ENCODE data around the gene RPS21.

RPS21 gene

DNA sequence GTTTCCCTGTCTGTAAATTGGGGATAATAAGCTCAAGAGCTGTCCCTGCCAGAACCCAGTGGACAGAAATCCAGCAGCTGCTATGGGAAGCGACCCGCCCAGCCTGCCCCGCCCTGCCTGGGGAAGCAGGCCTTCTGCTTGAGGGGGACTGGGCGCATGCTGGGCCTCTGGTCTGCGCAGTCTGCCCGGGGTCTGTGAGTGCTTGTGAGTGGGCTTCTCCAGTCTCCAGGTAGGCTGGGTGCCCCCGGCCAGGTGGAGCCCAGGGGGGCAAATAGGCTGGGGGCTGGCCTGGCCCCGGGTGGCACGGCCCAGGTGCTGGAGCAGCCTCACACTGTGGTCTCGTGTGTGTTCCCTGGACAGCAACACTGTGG, 41.1 kb downstream of the RPS21 start:
- DNase-seq: no peak

DNA sequence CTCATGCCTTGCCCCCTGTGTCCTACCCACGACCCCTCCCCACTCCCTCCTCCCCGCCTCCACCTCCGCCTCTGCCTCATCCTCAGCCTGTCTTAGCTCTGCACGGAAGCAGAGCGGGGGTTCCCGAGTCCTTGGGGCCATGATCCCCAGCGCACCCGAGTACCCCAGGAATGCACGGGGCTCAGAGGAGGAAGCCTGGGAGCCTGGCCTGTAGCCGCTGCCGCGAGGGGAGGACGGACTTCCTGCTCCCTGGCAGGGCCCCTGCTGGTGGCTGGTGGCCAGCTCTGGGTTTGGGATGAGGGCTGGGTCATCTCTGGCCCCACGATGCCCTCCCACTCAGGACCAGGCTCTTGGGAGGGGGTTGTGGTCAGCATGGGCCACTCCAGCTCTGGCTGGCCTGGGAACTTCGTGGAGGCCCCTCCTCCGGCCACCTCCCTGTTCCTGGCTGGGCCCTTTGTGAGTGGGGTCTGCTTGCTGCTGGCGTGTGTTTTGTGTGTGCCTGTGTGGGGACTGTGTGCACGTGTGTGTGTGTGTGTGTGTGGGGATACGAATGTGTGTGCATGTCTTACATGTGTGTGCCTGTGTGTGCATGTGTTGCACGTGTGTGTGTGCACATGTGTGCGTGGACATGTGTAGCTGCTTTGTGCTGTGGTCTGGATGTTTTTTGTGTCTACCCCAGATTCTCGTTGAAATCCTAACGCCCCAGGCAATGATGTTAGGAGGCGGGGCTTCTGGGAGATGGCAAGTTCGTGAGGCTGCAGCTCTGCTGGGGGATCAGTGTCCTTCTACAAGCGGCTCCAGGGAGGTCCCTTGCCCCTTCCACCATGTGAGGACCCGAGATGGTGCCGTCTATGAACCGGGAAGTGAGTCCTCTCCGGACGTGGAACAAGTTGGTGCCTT, 41.7 kb downstream of the RPS21 start:
- no peak for DNase-seq

DNA sequence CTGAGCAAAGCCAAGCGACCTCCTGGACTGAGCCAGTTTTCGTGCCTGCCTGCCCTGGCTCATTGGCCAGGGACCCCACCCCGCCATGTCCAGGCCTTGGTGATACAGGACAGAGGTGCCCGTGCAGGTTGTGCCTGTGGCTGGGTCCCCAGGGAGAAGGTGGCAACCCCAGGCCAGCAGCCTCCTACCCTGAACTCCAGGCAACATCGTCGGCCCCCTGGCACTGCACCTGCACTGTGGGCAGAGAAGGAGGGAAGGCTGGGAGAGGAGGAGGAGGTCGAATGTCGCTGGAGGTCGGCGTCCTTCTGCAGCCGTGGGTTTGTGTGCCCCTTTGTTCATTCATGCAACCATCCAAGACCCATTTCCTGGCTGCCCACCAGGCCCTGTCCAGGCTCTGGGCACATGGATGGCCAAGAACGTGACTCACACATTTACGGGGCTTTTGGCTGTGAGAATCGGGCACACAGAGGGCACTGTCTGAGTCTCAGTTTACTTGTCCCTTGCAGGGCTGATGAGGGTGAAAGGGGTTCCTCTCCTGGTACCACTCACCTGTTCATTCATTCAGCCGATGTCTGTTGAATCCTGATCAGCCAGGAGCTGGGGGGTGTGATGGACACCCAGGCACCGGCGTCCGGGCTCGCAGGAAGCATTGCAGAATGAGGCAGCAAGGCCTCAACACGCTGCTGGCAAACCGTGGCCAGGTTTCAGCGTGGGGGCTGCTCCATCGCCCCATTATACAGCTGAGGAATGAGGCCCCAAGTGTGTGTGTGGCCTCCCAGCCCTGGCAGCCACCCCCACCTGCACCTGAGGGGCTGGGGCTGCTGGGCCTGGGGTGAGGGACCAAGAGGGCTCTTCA, 42.8 kb downstream of the RPS21 start:
- DNase-seq: no peak

DNA sequence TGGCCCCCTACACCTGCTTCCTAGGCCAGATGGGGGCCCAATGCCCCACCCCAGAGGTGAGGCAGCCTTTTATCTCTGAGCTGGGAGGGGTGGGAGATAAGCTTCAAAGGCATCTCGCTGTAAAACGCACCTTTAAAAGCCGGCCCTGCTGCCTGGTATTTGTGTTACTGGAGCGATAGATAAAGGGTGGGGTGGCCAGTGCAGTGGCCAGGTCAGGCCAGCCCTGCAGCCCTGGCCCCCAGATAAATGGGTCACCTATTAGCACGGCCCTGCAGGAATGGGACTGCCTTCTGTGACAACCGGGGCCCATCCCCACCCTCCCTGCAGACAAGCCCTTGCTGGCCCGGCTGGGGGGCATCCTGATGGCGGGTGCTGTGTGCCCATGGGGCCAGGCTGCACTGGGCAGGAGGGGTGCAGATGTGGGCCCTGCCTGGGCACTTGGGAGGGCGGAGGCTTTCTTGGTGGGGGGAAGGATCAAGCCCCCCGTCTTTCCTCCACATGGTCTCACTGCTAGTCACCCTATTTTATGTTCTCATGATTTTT, 43.5 kb downstream of the RPS21 start:
- DNase-seq: no peak

DNA sequence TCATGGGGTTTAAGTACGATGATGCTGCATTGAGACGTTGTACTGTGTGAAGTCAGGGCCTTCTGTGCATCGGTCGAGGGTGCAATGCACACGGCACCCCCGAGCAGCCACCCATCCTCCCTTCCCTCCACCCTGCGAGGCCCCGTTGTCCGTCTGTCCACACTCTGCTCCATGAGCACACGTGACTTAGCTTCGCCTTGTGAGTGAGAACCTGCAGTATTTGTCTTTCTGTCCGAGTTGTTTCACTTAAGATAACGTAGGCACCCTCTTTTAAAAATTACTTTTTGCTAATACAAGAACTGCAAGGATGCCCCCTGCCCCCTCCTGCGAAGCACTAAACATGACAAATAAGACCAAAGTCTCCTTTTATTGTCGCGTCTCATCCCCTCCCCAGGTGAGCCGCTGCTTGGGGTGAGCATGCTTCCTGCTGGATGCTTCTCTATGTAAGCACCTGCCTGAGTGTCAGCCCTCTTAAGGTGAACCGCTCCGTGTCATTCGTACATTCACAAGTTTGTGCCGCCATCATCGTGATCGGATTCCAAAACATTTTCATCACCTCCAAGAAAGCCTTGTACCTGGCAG, 44.1 kb downstream of the RPS21 start:
- no peak for DNase-seq

DNA sequence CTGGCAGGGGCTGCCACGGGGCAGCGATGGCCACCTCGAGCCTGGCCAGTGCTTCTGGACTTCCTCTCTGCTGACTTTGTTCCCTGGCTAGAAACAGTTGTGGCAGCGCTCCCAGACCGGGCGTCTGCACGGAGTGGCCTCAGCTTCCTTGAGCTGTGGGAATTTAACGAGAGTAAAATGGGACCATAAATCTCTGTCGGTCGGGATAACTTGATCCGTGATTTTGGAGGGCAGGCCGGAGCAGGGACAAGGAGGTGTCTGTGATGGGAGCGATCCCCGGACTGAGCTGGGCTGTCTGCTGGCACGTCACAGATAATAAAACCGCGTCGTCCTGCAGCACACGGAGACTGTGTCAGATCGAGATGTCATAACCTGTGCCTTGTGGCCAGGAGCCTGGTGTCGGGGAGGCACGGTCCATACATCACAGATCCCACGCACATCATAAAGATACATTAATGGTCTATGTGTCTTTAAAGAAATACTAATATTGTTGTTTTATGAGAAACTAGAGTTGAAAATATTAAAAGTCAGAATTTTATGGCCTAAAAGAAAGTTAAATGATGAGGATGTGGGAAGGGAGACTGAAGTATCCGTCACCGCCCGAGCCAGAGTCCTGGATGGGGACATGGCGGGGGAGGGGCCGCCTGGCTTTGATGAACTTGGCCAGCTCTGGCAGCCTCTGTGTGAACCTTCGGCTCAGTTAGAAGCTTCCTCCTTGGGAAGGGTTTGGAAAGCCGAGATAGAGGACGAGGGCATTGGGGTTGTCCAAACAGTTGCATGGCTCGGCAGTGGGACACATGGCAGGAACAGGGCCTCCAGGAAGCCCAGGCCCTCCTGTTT, 47.0 kb downstream of the RPS21 start:
- DNase-seq: no peak

DNA sequence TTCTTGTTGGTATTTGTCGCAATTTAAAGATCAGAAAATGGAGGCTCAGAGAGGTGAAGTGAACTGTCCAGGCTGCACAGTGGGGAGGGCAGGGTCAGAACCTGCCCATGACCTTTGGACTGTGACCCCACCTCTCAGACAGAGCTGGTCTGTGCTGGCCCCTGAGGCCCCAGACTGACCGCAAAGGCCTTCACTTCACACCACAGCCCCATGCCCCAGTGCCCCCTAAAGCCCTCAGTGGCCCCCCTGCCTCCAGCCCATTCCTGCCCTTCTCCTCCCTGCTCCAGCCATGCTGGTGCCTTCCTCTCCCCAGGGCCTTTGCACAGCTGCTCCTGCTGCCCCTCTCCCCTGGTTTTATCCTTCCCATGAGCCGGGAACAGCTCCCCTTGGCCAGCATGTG, 49.8 kb downstream of the RPS21 start:
- no peak for DNase-seq

DNA sequence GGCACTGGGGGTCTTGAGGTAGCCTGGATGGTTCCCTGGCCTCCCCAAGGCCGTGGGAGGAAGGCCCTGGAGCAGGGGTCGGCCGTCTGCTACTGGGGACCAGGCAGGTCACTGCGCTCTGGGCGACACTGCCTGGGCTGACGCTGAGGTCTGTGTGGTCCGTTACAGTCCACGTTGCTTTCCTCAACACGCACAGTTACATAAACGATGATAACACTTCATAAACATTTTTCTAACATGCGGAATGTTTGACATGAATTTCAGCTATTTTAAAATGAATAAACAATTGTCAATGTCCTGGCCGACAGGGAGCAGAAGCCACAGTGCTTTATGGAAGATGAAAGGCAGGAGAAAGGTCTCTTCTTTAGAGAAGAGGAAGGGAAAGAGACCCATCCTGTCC, 50.6 kb downstream of the RPS21 start:
- no peak for DNase-seq

DNA sequence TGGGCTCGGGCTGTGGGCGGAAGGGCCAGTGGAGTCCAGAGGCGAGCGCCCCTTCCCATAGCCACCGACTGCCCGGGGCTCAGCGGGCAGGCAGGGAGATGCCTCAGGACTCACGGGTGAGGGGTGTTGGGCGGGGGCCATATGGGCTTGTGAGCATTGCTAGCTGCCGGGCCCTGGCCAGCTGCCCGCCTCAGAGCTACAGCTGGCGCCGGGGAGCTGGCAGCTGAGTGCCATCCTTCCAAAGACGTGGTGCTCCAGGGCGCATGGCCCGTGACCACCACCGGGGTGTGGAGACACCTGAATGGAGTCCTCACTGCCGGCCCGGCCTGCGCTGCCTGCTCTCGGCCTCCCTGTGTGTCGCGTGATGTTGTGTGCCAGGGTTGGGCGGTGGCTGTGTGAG, 51.0 kb downstream of the RPS21 start:
- DNase-seq: no peak
